ENCODE data around the gene ABCC6.
"Not testable (repeated sequence)": the region's sequence is repeated elsewhere in the genome, so short reads cannot be mapped to it uniquely, and the experiment has no call there.

DNA sequence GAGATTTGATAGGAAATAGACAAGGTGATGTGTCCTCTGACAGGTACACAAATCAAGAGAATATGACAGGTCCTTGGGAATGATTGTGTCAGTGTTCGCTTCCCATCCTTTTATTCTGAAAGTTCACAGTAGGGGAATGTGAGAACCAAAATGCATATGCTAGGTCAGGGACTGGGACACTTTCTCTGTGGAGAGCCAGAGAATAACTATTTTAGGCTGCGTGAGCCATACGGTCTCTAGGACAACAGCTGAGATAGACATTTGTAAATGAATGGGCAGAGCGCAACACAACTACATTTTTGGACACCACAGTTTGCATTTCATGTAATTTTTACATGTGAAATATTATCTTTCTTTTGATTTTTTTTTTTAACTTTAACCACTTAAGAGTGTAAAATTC is 36.7 kb upstream of the ABCC6 start:
- TF ChIP-seq CTCF, POLR2A (IDR thresholded peaks at IDR 0.05): not testable (repeated sequence)
